ENCODE data around the gene JAZF1.

JAZF1 gene

GRCh38 chr7:28126410-28127041 lies 54.1 kb downstream of the JAZF1 start:
- TF ChIP-seq, protein P1, sequence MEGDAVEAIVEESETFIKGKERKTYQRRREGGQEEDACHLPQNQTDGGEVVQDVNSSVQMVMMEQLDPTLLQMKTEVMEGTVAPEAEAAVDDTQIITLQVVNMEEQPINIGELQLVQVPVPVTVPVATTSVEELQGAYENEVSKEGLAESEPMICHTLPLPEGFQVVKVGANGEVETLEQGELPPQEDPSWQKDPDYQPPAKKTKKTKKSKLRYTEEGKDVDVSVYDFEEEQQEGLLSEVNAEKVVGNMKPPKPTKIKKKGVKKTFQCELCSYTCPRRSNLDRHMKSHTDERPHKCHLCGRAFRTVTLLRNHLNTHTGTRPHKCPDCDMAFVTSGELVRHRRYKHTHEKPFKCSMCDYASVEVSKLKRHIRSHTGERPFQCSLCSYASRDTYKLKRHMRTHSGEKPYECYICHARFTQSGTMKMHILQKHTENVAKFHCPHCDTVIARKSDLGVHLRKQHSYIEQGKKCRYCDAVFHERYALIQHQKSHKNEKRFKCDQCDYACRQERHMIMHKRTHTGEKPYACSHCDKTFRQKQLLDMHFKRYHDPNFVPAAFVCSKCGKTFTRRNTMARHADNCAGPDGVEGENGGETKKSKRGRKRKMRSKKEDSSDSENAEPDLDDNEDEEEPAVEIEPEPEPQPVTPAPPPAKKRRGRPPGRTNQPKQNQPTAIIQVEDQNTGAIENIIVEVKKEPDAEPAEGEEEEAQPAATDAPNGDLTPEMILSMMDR (IDR thresholded peaks at IDR 0.05; ENCODE audit: low read length) = no peak
- TF ChIP-seq EZH2 (optimal IDR thresholded peaks at IDR 0.05; ENCODE audit: low read depth, low read length) (no peak), EZH2phosphoT487 (IDR thresholded peaks at IDR 0.05; ENCODE audit: low read length) (no peak)
- no peak for DNase-seq
- Histone ChIP-seq H3K9me2 (replicated peaks; ENCODE audit: insufficient read depth, low read length) (no peaks in the 10 kb centered on the region), H3K4me2 (ENCODE audit: low read depth, low read length) (no peak overlapping the region), H3F3A (ENCODE audit: insufficient read depth, low read length) (no peaks in the 10 kb centered on the region), H3K27me3 (replicated peaks; ENCODE audit: insufficient read depth, low read length) (no peaks in the 10 kb centered on the region), H3K9me3 (replicated peaks; ENCODE audit: insufficient read depth, low read length) (no peaks in the 10 kb centered on the region), H3K4me3 (ENCODE audit: low read length) (no peak overlapping the region), H2AFZ (ENCODE audit: low read length) (no peak overlapping the region), H4K20me1 (ENCODE audit: insufficient read depth, low read length) (no peaks in the 10 kb centered on the region), H3K79me2 (ENCODE audit: low read length) (no peaks in the 10 kb centered on the region), H3K9ac (ENCODE audit: low read length) (no peak overlapping the region), H3K27ac (ENCODE audit: low read length) (no peak overlapping the region), H3K36me3 (replicated peaks; ENCODE audit: insufficient read depth, low read length) (no peaks in the 10 kb centered on the region), H3K4me1 (ENCODE audit: low read length) (0 out of 2 replicates have a peak, but pooled peaks cover 4% of the 10 kb centered on the region)

DNA sequence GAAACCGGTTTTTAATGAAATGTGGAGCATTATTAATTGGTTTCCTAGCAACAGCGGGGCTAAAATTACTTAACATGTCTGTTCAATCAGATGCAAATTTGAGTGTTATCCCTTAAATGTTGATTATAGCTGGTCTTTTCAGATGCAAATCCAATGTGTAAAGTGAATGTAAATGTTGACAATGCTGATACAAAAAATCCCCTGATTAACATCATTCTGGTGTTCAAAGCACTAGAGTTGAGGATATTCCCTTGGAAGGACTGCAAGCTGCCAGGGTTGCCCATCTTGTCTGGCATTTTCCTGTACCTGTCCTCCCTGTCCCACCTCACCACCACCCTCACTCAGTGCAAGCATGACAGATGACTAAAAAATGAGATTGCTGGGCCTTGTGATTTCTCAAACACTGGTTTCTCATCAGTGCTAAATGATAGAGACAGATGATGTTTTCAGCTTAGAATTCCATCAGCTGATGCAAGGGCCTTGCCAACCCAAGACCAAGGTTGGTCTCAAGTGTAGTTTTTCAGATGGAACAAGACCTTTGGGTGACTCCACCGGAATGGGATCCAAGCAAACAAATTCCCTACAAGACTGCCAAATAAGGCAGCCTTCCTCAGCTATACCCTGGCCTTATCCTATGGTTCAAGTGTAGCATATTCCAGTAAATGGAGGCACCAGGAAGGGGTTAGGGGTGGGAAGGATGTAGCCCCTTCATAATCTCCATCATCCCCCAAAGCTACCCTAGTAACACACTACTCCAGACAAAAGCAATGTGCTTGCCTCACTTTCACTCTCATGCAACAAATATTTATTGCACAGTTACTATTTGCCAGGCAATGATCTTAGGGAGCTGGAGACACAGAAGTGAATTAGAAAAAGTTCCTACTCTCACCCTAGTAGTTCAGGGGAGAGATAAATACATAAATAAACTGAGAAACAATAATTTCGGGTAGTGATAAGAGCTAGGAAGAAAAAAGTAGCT lies 54.9 kb downstream of the JAZF1 start:
- no peak overlapping the region for H3K4me3 ChIP-seq (ENCODE audit: low read length)
- 0 out of 2 replicates have a peak, but pooled peaks cover 4% of the 10 kb centered on the region for H3K4me1 ChIP-seq (ENCODE audit: low read length)
- no peak overlapping the region for H2AFZ ChIP-seq (ENCODE audit: low read length)
- H3K9me2 ChIP-seq (replicated peaks; ENCODE audit: insufficient read depth, low read length) = no peaks in the 10 kb centered on the region
- TF ChIP-seq EZH2 (optimal IDR thresholded peaks at IDR 0.05; ENCODE audit: low read depth, low read length) (no peak), EZH2phosphoT487 (IDR thresholded peaks at IDR 0.05; ENCODE audit: low read length) (no peak)
- TF ChIP-seq, protein P1 (IDR thresholded peaks at IDR 0.05; ENCODE audit: low read length) = no peak
- no peaks in the 10 kb centered on the region for H3F3A ChIP-seq (ENCODE audit: insufficient read depth, low read length)
- no peaks in the 10 kb centered on the region for H3K27me3 ChIP-seq (replicated peaks; ENCODE audit: insufficient read depth, low read length)
- DNase-seq = no peak
- H3K4me2 ChIP-seq (ENCODE audit: low read depth, low read length) = no peak overlapping the region
- no peaks in the 10 kb centered on the region for H3K9me3 ChIP-seq (replicated peaks; ENCODE audit: insufficient read depth, low read length)
- no peaks in the 10 kb centered on the region for H4K20me1 ChIP-seq (ENCODE audit: insufficient read depth, low read length)
- no peak overlapping the region for H3K27ac ChIP-seq (ENCODE audit: low read length)
- no peaks in the 10 kb centered on the region for H3K79me2 ChIP-seq (ENCODE audit: low read length)
- no peak overlapping the region for H3K9ac ChIP-seq (ENCODE audit: low read length)
- H3K36me3 ChIP-seq (replicated peaks; ENCODE audit: insufficient read depth, low read length) = no peaks in the 10 kb centered on the region

DNA sequence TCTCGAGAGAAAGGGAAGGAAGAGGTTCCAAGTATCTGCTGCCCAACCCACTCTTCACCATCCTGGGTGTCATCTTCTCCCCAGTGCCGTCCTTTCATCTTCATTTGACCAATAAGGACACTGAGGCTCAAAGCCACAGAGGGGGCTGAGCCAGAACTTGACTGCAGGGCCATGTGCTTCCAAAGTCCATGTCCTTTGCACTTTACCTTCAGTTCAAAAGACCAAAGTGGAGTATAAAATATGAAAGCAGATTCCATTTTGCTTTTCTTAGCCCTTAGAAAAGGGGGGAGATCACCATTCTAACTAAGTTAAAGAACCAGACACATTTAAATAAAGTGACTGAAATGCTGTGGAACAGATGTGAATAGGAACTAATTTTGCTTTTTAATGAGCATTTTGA lies 56.2 kb downstream of the JAZF1 start:
- no peak for DNase-seq
- no peak overlapping the region for H3K4me3 ChIP-seq (ENCODE audit: low read length)
- H3K4me1 ChIP-seq (ENCODE audit: low read length) = 0 out of 2 replicates have a peak, but pooled peaks cover 4% of the 10 kb centered on the region
- H3K4me2 ChIP-seq (ENCODE audit: low read depth, low read length) = no peak overlapping the region
- TF ChIP-seq EZH2phosphoT487 (IDR thresholded peaks at IDR 0.05; ENCODE audit: low read length) = no peak
- TF ChIP-seq, protein P1 (IDR thresholded peaks at IDR 0.05; ENCODE audit: low read length) = no peak
- no peak for TF ChIP-seq EZH2 (optimal IDR thresholded peaks at IDR 0.05; ENCODE audit: low read depth, low read length)
- H4K20me1 ChIP-seq (ENCODE audit: insufficient read depth, low read length) = no peaks in the 10 kb centered on the region
- H3K27me3 ChIP-seq (replicated peaks; ENCODE audit: insufficient read depth, low read length) = no peaks in the 10 kb centered on the region
- no peaks in the 10 kb centered on the region for H3K9me3 ChIP-seq (replicated peaks; ENCODE audit: insufficient read depth, low read length)
- no peaks in the 10 kb centered on the region for H3K36me3 ChIP-seq (replicated peaks; ENCODE audit: insufficient read depth, low read length)
- no peaks in the 10 kb centered on the region for H3K79me2 ChIP-seq (ENCODE audit: low read length)
- H3K27ac ChIP-seq (ENCODE audit: low read length) = no peak overlapping the region
- no peak overlapping the region for H2AFZ ChIP-seq (ENCODE audit: low read length)
- no peaks in the 10 kb centered on the region for H3F3A ChIP-seq (ENCODE audit: insufficient read depth, low read length)
- H3K9ac ChIP-seq (ENCODE audit: low read length) = no peak overlapping the region
- no peaks in the 10 kb centered on the region for H3K9me2 ChIP-seq (replicated peaks; ENCODE audit: insufficient read depth, low read length)

Measured in MM.1S (cell line).